ENCODE results near the gene MRPL58. TPM values are rescaled to one million over a fixed set of nuclear protein-coding genes. Genes with fewer than 3 reads are reported as not detected.
A peak's percentile ranks its signal among the peaks of the same experiment; 100 is the strongest.

The MRPL58 gene
- total and polyA plus RNA-seq, 4 donors = 14.7 to 55.5 (median 35.7) TPM

GRCh38 chr17:75009139-75009724, 3.2 kb upstream of the MRPL58 start:
- Histone ChIP-seq H3K27me3 (ENCODE audit: control insufficient read depth in 3 of 3, insufficient read depth in 3 of 3, low read length in 2 of 3) (no peaks in the 10 kb centered on the region), H3K9ac (ENCODE audit: insufficient read depth in 1 of 2, low read length in 2 of 2) (no peak overlapping the region), H3K9me3 (ENCODE audit: control insufficient read depth in 4 of 4, insufficient read depth in 3 of 4, low read length in 3 of 4) (no peaks in the 10 kb centered on the region), H3K4me3 (no peak overlapping the region), H3K36me3 (ENCODE audit: control insufficient read depth in 4 of 4, insufficient read depth in 4 of 4, low read length in 4 of 4) (peaks cover 0 to 5% (median 0%) of the 10 kb centered on the region in 4 donors), H3K4me1 (ENCODE audit: control insufficient read depth in 5 of 5, insufficient read depth in 5 of 5, low read length in 5 of 5) (peaks cover 0 to 23% (median 8%) of the 10 kb centered on the region in 5 donors), H3K27ac (ENCODE audit: low read depth in 1 of 2, low read length in 1 of 2) (no peak overlapping the region)
- ATAC-seq (ENCODE audit: insufficient read depth, low FRiP score) = no peak
- 70 to 87% methylated on average over 2 of the region's 2 CpGs for WGBS, 2 donors
- peak in 1 of 3 donors; percentile 30 for DNase-seq
- no peak for TF ChIP-seq CTCF (IDR thresholded peaks at IDR 0.05; ENCODE audit: control extremely low read depth, extremely low read depth)

GRCh38 chr17:75010683-75011400, 1.6 kb upstream of the MRPL58 start:
- Histone ChIP-seq H3K4me3 (no peak overlapping the region), H3K27me3 (ENCODE audit: control insufficient read depth in 3 of 3, insufficient read depth in 3 of 3, low read length in 2 of 3) (no peaks in the 10 kb centered on the region), H3K9ac (ENCODE audit: insufficient read depth in 1 of 2, low read length in 2 of 2) (no peak overlapping the region), H3K4me1 (ENCODE audit: control insufficient read depth in 5 of 5, insufficient read depth in 5 of 5, low read length in 5 of 5) (peaks cover 0 to 23% (median 8%) of the 10 kb centered on the region in 5 donors), H3K36me3 (ENCODE audit: control insufficient read depth in 4 of 4, insufficient read depth in 4 of 4, low read length in 4 of 4) (no peaks in the 10 kb centered on the region), H3K27ac (ENCODE audit: low read depth in 1 of 2, low read length in 1 of 2) (peak overlapping the region in 1 of 2 donors; percentile 76), H3K9me3 (ENCODE audit: control insufficient read depth in 4 of 4, insufficient read depth in 3 of 4, low read length in 3 of 4) (no peaks in the 10 kb centered on the region)
- ATAC-seq (ENCODE audit: insufficient read depth, low FRiP score) = no peak
- WGBS, 2 donors = 79 to 85% methylated on average over 8 of the region's 8 CpGs
- no peak for TF ChIP-seq CTCF (IDR thresholded peaks at IDR 0.05; ENCODE audit: control extremely low read depth, extremely low read depth)
- DNase-seq = peak; percentile 22 to 49 (median 35)

GRCh38 chr17:75011401-75012095, 922 bp upstream of the MRPL58 start:
- no peak for TF ChIP-seq CTCF (IDR thresholded peaks at IDR 0.05; ENCODE audit: control extremely low read depth, extremely low read depth)

More at GRCh38 chr17:75011401-75012095, 922 bp upstream of the MRPL58 start:
- Histone ChIP-seq H3K27me3 (ENCODE audit: control insufficient read depth in 3 of 3, insufficient read depth in 3 of 3, low read length in 2 of 3) (no peaks in the 10 kb centered on the region), H3K36me3 (ENCODE audit: control insufficient read depth in 4 of 4, insufficient read depth in 4 of 4, low read length in 4 of 4) (no peaks in the 10 kb centered on the region), H3K27ac (ENCODE audit: low read depth in 1 of 2, low read length in 1 of 2) (peak overlapping the region; percentile 88 to 89), H3K4me1 (ENCODE audit: control insufficient read depth in 5 of 5, insufficient read depth in 5 of 5, low read length in 5 of 5) (peaks cover 0 to 23% (median 8%) of the 10 kb centered on the region in 5 donors), H3K9ac (ENCODE audit: insufficient read depth in 1 of 2, low read length in 2 of 2) (peak overlapping the region; percentile 61 to 82), H3K4me3 (no peak overlapping the region), H3K9me3 (ENCODE audit: control insufficient read depth in 4 of 4, insufficient read depth in 3 of 4, low read length in 3 of 4) (no peaks in the 10 kb centered on the region)
- 60 to 62% methylated on average over 13 of the region's 13 CpGs for WGBS, 2 donors
- ATAC-seq (ENCODE audit: insufficient read depth, low FRiP score) (no peak), DNase-seq (peak; percentile 78 to 89 (median 84))

All from lung (tissue), 12 donors.